Hindlimb muscle (tissue), 1 donor: ENCODE measurements around the gene CDC14B. TPM values are rescaled to one million over a fixed set of nuclear protein-coding genes. Genes with fewer than 3 reads are reported as not detected.
A peak's percentile ranks its signal among the peaks of the same experiment; 100 is the strongest.

Source experiments
- DNase-seq: peaks from one replicate; pipeline ENCODE4 v3.0.0-alpha.2; 2013
- polyA plus RNA-seq: library from polyadenylated mRNA; unstranded; fragments of 120-200 nt; gene quantifications from one replicate; pipeline ENCODE4 v1.2.1, GENCODE V29; 2013; ENCODE audit not compliant: insufficient read length

Gene CDC14B
- polyA plus RNA-seq, 1 donor = 14.3 TPM

- DNase-seq = no peak
These were observed 138.9 kb downstream of the CDC14B start for GRCh38 chr9:96480736-96481135.

GRCh38 chr9:96478829-96479371, 140.7 kb downstream of the CDC14B start:
- DNase-seq = no peak

GRCh38 chr9:96476591-96476990, 143.1 kb downstream of the CDC14B start:
- DNase-seq = no peak

GRCh38 chr9:96476013-96476412, 143.6 kb downstream of the CDC14B start:
- DNase-seq = no peak

- no peak for DNase-seq
These were observed 151.9 kb downstream of the CDC14B start for GRCh38 chr9:96467784-96468183.

- no peak for DNase-seq
These were observed 155.2 kb downstream of the CDC14B start for GRCh38 chr9:96464426-96464825.

- DNase-seq = no peak
These were observed 157.1 kb downstream of the CDC14B start for GRCh38 chr9:96462541-96462940.

GRCh38 chr9:96461336-96461735, 158.3 kb downstream of the CDC14B start:
- no peak for DNase-seq

- no peak for DNase-seq
These were observed 158.8 kb downstream of the CDC14B start for GRCh38 chr9:96460882-96461281.

- DNase-seq = no peak
These were observed 159.2 kb downstream of the CDC14B start for GRCh38 chr9:96460470-96460869.

GRCh38 chr9:96459268-96460007, 160.2 kb downstream of the CDC14B start:
- no peak for DNase-seq

GRCh38 chr9:96458226-96458625, 161.4 kb downstream of the CDC14B start:
- no peak for DNase-seq

GRCh38 chr9:96457266-96457665, 162.4 kb downstream of the CDC14B start:
- DNase-seq = no peak

- peak; percentile 46 for DNase-seq
These were observed 166.0 kb downstream of the CDC14B start for GRCh38 chr9:96453625-96454024.

GRCh38 chr9:96450613-96451528, 168.8 kb downstream of the CDC14B start:
- peak; percentile 23 for DNase-seq

Other genes starting within 250 kb of the CDC14B start
- 23.3 TPM for gene SLC35D2, start 236.1 kb downstream of the CDC14B start, polyA plus RNA-seq
- gene ZNF367, start 201.5 kb downstream of the CDC14B start, polyA plus RNA-seq = 6.5 TPM
- 11.3 TPM for gene HABP4, start 169.7 kb downstream of the CDC14B start, polyA plus RNA-seq
- 10.0 TPM for gene PRXL2C, start 35.5 kb upstream of the CDC14B start, polyA plus RNA-seq
- gene ZNF510, start 158.2 kb upstream of the CDC14B start, polyA plus RNA-seq = 9.6 TPM
- 4.3 TPM for gene ZNF782, start 234.7 kb upstream of the CDC14B start, polyA plus RNA-seq